ENCODE results near the gene HPSE.

Gene HPSE

DNA sequence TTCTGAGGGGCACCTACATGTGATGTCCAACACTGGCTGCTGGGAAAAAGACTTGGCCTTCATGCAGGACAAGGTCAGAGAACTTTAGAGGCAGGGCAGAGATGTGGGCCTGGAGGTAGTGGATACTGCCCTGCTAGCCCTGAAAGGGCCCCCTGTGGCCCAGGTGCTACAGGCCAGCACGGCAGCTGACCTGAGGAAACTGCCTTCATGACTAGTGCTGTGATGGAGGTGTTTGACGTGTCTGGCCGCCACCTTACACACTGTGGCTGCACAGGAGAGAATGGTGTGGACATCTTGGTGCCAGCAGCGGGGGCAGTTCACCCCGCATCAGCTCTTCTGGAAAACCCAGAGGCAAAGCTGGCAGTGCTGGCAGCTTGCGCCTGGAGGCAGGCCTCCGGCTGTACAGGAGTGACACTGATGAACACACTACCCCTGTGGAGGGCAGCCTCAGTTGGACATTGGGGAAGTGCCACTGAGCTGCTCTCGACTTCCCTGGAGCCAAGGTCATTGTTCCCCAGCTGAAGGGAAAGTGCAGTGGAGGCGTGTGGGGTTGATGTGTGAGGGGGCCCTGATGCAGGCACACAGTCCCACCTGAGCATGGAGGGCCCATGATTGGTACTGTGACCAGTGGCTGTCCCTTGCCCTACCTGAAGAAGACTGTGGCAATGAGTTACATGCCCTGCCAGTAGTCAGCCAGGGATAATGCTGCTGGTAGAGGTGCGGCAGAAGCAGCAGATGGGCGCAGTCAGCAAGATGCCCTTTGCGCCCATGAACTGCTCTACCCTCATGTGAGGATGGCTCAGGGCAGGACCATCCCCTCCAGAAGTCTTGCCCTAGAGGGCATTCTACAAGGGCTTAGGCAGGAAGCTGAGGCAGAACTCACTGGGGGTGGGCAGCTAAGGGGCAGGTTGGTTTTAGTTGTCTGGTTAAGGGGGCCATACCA is 87.0 kb downstream of the HPSE start:
- DNase-seq (ENCODE audit: low spot score): no peak

Data from LoVo (cell line).